Thymus (tissue), 11 donors: ENCODE data around the gene MFAP3L. TPM values are rescaled to one million over a fixed set of nuclear protein-coding genes. Genes with fewer than 3 reads are reported as not detected.

ENCODE experiments used
- DNase-seq, 9 donors: peaks; one replicate each; pipeline ENCODE4 v3.0.0-alpha.2; 2013; ENCODE audit warnings: low spot score in 9 of 9, low read depth in 6 of 9, missing footprints in 1 of 9
- H3K27ac ChIP-seq, 2 donors: one replicate each; pipeline ENCODE4 v1.5.1; 2013; ENCODE audit warnings: control low read depth in 1 of 2, low read depth in 1 of 2, low read length in 1 of 2, mild to moderate bottlenecking in 1 of 2, moderate library complexity in 1 of 2
- H3K27me3 ChIP-seq, 2 donors: one replicate each; pipeline ENCODE4 v1.5.1; 2013; ENCODE audit warnings: low read length in 1 of 2; ENCODE audit not compliant: control insufficient read depth in 2 of 2, insufficient read depth in 1 of 2
- H3K36me3 ChIP-seq, 2 donors: one replicate each; pipeline ENCODE4 v1.5.1; 2013; ENCODE audit warnings: low read length in 1 of 2, mild to moderate bottlenecking in 1 of 2, moderate library complexity in 1 of 2; ENCODE audit not compliant: control insufficient read depth in 2 of 2, insufficient read depth in 2 of 2
- H3K4me1 ChIP-seq, 2 donors: one replicate each; pipeline ENCODE4 v1.5.1; 2013; ENCODE audit warnings: low read length in 2 of 2; ENCODE audit not compliant: control insufficient read depth in 2 of 2, insufficient read depth in 2 of 2
- H3K4me3 ChIP-seq, 2 donors: one replicate each; pipeline ENCODE4 v1.5.1; 2013; ENCODE audit warnings: low read length in 2 of 2, control low read depth in 1 of 2, mild to moderate bottlenecking in 1 of 2
- H3K9me3 ChIP-seq, 2 donors: one replicate each; pipeline ENCODE4 v1.5.1; 2013; ENCODE audit warnings: low read length in 1 of 2, mild to moderate bottlenecking in 1 of 2; ENCODE audit not compliant: control insufficient read depth in 2 of 2, insufficient read depth in 1 of 2
- WGBS: extraction: QIAGEN DNeasy Blood & Tissue Kit; methylation state at CpG from one replicate; pipeline ENCODE4 v1.1.7; 2013; 5-methylcytosine and 5-hydroxymethylcytosine counted together
- polyA plus RNA-seq: library from polyadenylated mRNA; stranded (reverse); fragments of 200-250 nt; gene quantifications from one replicate; pipeline ENCODE4 v1.2.3, GENCODE V29; 2013
- total RNA-seq: library from RNA; stranded (reverse); fragments of 120-200 nt; gene quantifications from one replicate; pipeline ENCODE4 v1.2.4, GENCODE V29; 2013
- donor health status: healthy.

MFAP3L gene
- total and polyA plus RNA-seq, 2 donors, result 0.80 to 1.5 TPM

DNA sequence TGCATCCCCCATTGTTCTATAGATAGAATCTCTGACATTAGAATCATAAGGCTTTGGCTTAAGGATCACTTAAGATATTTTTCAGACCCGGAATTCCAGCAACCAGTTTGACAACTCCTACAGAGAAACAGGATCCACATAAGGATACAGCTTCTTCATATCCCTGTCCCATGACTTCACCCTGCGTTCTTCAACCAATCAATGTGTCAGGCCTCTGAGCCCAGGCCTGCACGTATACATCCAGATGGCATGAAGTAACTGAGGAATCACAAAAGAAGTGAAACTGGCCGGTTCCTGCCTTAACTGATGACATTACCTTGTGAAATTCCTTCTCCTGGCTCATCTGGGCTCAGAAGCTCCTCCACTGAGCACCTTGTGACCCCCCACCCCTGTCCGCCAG is 85.1 kb downstream of the MFAP3L start:
- H3K4me1 ChIP-seq, result no peaks in the 10 kb centered on the region
- H3K36me3 ChIP-seq, result no peaks in the 10 kb centered on the region
- H3K9me3 ChIP-seq, result no peaks in the 10 kb centered on the region
- no peaks in the 10 kb centered on the region for H3K27me3 ChIP-seq
- 94% methylated on average over 5 of the region's 5 CpGs for WGBS
- H3K4me3 ChIP-seq, result no peak overlapping the region
- DNase-seq, result no peak
- no peak overlapping the region for H3K27ac ChIP-seq

DNA sequence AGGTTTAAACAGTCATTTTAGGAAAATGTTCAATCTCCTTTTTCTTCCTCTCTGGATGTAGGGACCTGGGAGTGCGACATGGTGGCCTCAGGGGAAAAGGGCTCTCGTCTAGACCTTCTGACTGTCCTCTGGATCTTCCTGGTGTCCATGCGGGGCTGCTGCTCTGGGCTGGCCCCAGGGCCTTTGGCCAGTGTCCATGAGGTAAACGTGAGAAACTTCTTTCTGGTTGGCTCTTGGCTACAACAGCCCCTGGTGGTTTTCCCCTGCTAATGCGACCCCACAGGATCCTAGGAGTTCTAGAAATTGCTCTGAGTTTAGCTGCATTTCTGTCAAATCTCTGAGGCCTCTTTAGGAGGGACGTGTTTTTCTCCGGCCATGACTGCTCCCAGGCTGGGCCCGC is 85.7 kb downstream of the MFAP3L start:
- Histone ChIP-seq H3K27ac (no peak overlapping the region), H3K36me3 (no peaks in the 10 kb centered on the region), H3K9me3 (no peaks in the 10 kb centered on the region), H3K27me3 (no peaks in the 10 kb centered on the region), H3K4me1 (no peaks in the 10 kb centered on the region), H3K4me3 (no peak overlapping the region)
- DNase-seq, result no peak
- WGBS, result 93% methylated on average over 8 of the region's 8 CpGs

Other genes with a start within 250 kb of the MFAP3L start
- 1.7 TPM for gene AADAT, start 63.6 kb upstream of the MFAP3L start, total RNA-seq
- gene AADAT, start 63.6 kb upstream of the MFAP3L start, polyA plus RNA-seq, result 3.3 TPM